Measurements from ENCODE around the gene MTHFD1L.
"Not testable (repeated sequence)": the region's sequence is repeated elsewhere in the genome, so short reads cannot be mapped to it uniquely, and the experiment has no call there.

MTHFD1L gene

DNA sequence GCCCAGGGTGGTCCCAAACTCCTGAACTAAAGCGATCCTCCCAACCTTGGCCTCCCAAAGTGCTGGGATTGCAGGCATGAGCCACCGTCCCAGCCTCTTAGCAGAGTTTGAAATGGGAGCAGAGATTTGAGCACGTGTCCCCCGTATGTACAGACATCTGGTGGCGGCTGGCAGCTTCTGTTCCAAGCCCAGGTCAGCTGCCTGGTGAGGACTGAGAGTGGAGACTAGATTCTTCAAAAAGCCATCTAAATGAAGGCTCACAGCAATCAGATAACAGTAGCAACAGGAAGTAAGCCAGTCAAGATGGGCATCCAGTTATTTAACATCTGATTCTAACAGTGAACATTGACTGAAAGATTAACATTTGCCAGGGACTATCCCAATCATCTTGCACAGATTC is 246.2 kb downstream of the MTHFD1L start:
- peaks cover 8% of the 10 kb centered on the region; the same call in 1 of the 2 replicates for H3K4me1 ChIP-seq (ENCODE audit: control insufficient read depth, insufficient read depth, low read length)
- no peak overlapping the region for H3K9ac ChIP-seq (ENCODE audit: low read depth, low read length)
- no peaks in the 10 kb centered on the region for H3K36me3 ChIP-seq (ENCODE audit: control insufficient read depth, insufficient read depth, low read length)
- no peak overlapping the region for H3K27ac ChIP-seq (ENCODE audit: low read depth, low read length)
- no peaks in the 10 kb centered on the region for H3K27me3 ChIP-seq (ENCODE audit: control insufficient read depth, insufficient read depth, low read length)
- H3K4me3 ChIP-seq (ENCODE audit: low read depth, low read length), result no peak overlapping the region
- H3K9me3 ChIP-seq (ENCODE audit: control insufficient read depth, insufficient read depth, low read length), result no peaks in the 10 kb centered on the region

- Histone ChIP-seq H3K36me3 (ENCODE audit: control insufficient read depth, insufficient read depth, low read length) (no peaks in the 10 kb centered on the region), H3K4me1 (ENCODE audit: control insufficient read depth, insufficient read depth, low read length) (peaks cover 8% of the 10 kb centered on the region; the same call in 1 of the 2 replicates), H3K27me3 (ENCODE audit: control insufficient read depth, insufficient read depth, low read length) (no peaks in the 10 kb centered on the region), H3K9ac (ENCODE audit: low read depth, low read length) (no peak overlapping the region), H3K27ac (ENCODE audit: low read depth, low read length) (no peak overlapping the region), H3K9me3 (ENCODE audit: control insufficient read depth, insufficient read depth, low read length) (no peaks in the 10 kb centered on the region), H3K4me3 (ENCODE audit: low read depth, low read length) (no peak overlapping the region)
These were observed 246.6 kb downstream of the MTHFD1L start for GRCh38 chr6:151112130-151112529.

- not testable (repeated sequence) for H3K9ac ChIP-seq (ENCODE audit: low read depth, low read length); H3K4me1 ChIP-seq (ENCODE audit: control insufficient read depth, insufficient read depth, low read length); H3K9me3 ChIP-seq (ENCODE audit: control insufficient read depth, insufficient read depth, low read length); H3K27me3 ChIP-seq (ENCODE audit: control insufficient read depth, insufficient read depth, low read length); H3K36me3 ChIP-seq (ENCODE audit: control insufficient read depth, insufficient read depth, low read length); H3K27ac ChIP-seq (ENCODE audit: low read depth, low read length); H3K4me3 ChIP-seq (ENCODE audit: low read depth, low read length)
These were observed 247.4 kb downstream of the MTHFD1L start for GRCh38 chr6:151112884-151113283.

- Histone ChIP-seq H3K4me3 (ENCODE audit: low read depth, low read length) (no peak overlapping the region), H3K9ac (ENCODE audit: low read depth, low read length) (no peak overlapping the region), H3K36me3 (ENCODE audit: control insufficient read depth, insufficient read depth, low read length) (no peaks in the 10 kb centered on the region), H3K27ac (ENCODE audit: low read depth, low read length) (no peak overlapping the region), H3K4me1 (ENCODE audit: control insufficient read depth, insufficient read depth, low read length) (0 out of 2 replicates have a peak, but pooled peaks cover under 1% of the 10 kb centered on the region), H3K27me3 (ENCODE audit: control insufficient read depth, insufficient read depth, low read length) (no peaks in the 10 kb centered on the region), H3K9me3 (ENCODE audit: control insufficient read depth, insufficient read depth, low read length) (no peaks in the 10 kb centered on the region)
These were observed 248.1 kb downstream of the MTHFD1L start for GRCh38 chr6:151113641-151114040.

DNA sequence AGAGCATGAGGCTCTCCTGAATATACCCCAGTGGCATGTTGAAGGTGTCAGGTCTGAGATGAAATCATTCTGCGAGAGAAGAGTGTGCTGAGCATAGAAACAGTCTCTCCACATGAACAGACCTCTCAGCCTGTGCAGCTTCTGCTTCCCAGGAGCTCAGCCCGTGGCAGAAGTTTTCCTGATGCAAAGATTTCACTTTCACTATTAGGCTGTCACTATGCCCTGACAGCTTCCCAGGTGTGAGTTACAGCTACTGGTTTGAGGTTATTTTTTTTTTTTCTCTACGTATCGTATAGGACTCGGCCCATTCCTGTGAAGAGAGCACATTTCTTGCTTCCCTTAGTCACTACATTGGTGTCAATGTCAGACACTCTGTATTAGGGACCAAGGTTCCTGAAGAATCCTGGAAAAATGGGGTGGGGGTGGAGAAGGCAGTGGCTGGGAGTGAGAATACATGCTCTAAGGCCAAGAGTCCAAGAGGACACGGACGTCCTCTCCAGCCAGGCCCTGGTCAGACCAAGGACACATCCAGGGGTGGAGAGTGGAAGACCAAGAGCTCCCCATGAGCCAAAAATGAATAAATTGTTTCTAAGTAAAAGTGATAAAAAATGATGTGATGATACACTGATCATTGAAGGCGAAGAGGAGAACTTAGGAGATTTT is 253.1 kb downstream of the MTHFD1L start:
- Histone ChIP-seq H3K4me3 (ENCODE audit: low read depth, low read length) (no peak overlapping the region), H3K36me3 (ENCODE audit: control insufficient read depth, insufficient read depth, low read length) (no peaks in the 10 kb centered on the region), H3K9ac (ENCODE audit: low read depth, low read length) (no peak overlapping the region), H3K4me1 (ENCODE audit: control insufficient read depth, insufficient read depth, low read length) (no peaks in the 10 kb centered on the region), H3K9me3 (ENCODE audit: control insufficient read depth, insufficient read depth, low read length) (no peaks in the 10 kb centered on the region), H3K27ac (ENCODE audit: low read depth, low read length) (no peak overlapping the region), H3K27me3 (ENCODE audit: control insufficient read depth, insufficient read depth, low read length) (no peaks in the 10 kb centered on the region)

DNA sequence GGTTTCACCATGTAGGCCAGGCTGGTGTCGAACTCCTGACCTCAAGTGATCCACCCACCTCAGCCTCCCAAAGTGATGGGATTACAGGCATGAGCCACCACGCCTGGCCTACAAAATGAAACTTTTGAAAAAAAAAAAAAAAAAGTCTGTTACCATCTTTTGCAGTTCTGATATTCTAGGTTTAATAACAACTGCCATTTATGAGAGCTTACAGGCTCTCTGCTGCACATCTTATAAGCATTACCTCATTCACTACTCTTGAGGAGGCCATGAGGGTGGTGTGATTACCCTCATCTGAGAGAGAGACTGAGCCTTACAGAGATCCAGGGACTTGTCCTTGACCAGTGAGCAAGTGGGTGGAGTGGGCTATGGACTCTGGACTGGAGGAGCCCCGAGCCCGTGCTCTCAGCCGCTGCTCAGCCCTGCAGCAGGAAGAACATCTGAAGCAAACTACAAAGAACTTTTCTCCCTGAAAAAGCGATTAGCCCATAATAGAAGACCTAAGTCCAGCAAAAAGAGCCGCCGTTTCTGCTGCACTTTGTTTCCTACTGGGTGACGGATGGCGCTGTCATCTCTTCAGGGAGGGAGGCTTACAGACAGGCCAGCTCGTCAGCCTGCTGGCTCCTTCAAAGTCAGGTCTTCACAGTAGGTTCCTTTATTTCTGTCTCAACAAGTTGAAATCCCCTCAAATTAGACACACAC is 254.5 kb downstream of the MTHFD1L start:
- H3K27me3 ChIP-seq (ENCODE audit: control insufficient read depth, insufficient read depth, low read length), result no peaks in the 10 kb centered on the region
- no peak overlapping the region for H3K4me3 ChIP-seq (ENCODE audit: low read depth, low read length)
- H3K36me3 ChIP-seq (ENCODE audit: control insufficient read depth, insufficient read depth, low read length), result no peaks in the 10 kb centered on the region
- H3K27ac ChIP-seq (ENCODE audit: low read depth, low read length), result no peak overlapping the region
- H3K4me1 ChIP-seq (ENCODE audit: control insufficient read depth, insufficient read depth, low read length), result no peaks in the 10 kb centered on the region
- no peaks in the 10 kb centered on the region for H3K9me3 ChIP-seq (ENCODE audit: control insufficient read depth, insufficient read depth, low read length)
- H3K9ac ChIP-seq (ENCODE audit: low read depth, low read length), result no peak overlapping the region

DNA sequence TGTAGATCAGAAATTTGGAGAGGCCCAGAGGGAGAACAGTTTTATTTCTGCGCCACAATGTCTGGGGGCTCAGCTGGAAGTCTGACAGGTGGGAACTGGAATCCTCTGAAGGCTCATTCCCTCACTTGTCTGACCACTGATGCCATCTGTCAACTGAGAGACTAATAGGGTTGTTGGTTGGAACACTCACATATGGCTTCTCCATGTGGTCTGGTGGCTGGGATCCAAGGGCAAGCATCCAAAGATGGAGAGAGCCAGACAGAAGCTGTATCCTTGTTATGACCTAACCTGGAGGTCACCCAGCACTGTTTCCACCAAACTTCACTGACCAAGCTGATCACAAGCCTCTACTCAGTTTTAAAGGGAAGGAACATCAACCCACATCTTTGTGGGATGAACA is 256.4 kb downstream of the MTHFD1L start:
- Histone ChIP-seq H3K9me3 (ENCODE audit: control insufficient read depth, insufficient read depth, low read length) (no peaks in the 10 kb centered on the region), H3K4me3 (ENCODE audit: low read depth, low read length) (no peak overlapping the region), H3K27ac (ENCODE audit: low read depth, low read length) (no peak overlapping the region), H3K36me3 (ENCODE audit: control insufficient read depth, insufficient read depth, low read length) (no peaks in the 10 kb centered on the region), H3K9ac (ENCODE audit: low read depth, low read length) (no peak overlapping the region), H3K4me1 (ENCODE audit: control insufficient read depth, insufficient read depth, low read length) (no peaks in the 10 kb centered on the region), H3K27me3 (ENCODE audit: control insufficient read depth, insufficient read depth, low read length) (no peaks in the 10 kb centered on the region)

DNA sequence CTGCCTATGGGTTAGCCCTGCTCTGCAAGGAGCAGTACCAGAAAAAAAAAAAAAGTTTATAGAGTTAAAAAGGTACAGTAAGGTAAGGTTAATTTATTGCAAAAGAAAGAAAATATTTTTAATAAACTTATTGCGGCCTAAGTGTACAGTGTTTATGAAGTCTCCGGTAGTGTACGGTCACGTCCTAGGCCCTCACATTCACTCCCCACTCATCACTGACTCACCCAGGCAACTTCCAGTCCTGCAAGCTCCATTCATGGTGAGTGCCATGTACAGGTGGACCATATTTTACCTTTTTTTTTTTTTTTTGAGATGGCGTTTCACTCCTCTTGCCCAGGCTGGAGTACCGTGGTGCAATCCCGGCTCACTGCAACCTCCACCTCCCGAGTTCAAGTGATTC is 258.1 kb downstream of the MTHFD1L start:
- not testable (repeated sequence) for H3K4me3 ChIP-seq (ENCODE audit: low read depth, low read length); H3K36me3 ChIP-seq (ENCODE audit: control insufficient read depth, insufficient read depth, low read length); H3K4me1 ChIP-seq (ENCODE audit: control insufficient read depth, insufficient read depth, low read length); H3K9me3 ChIP-seq (ENCODE audit: control insufficient read depth, insufficient read depth, low read length); H3K27me3 ChIP-seq (ENCODE audit: control insufficient read depth, insufficient read depth, low read length); H3K27ac ChIP-seq (ENCODE audit: low read depth, low read length); H3K9ac ChIP-seq (ENCODE audit: low read depth, low read length)

- H3K9ac ChIP-seq (ENCODE audit: low read depth, low read length); H3K9me3 ChIP-seq (ENCODE audit: control insufficient read depth, insufficient read depth, low read length); H3K4me3 ChIP-seq (ENCODE audit: low read depth, low read length); H3K27ac ChIP-seq (ENCODE audit: low read depth, low read length); H3K36me3 ChIP-seq (ENCODE audit: control insufficient read depth, insufficient read depth, low read length); H3K27me3 ChIP-seq (ENCODE audit: control insufficient read depth, insufficient read depth, low read length): not testable (repeated sequence)
- H3K4me1 ChIP-seq (ENCODE audit: control insufficient read depth, insufficient read depth, low read length), result peaks cover 10% of the 10 kb centered on the region
These were observed 259.7 kb downstream of the MTHFD1L start for GRCh38 chr6:151125242-151125641.

DNA sequence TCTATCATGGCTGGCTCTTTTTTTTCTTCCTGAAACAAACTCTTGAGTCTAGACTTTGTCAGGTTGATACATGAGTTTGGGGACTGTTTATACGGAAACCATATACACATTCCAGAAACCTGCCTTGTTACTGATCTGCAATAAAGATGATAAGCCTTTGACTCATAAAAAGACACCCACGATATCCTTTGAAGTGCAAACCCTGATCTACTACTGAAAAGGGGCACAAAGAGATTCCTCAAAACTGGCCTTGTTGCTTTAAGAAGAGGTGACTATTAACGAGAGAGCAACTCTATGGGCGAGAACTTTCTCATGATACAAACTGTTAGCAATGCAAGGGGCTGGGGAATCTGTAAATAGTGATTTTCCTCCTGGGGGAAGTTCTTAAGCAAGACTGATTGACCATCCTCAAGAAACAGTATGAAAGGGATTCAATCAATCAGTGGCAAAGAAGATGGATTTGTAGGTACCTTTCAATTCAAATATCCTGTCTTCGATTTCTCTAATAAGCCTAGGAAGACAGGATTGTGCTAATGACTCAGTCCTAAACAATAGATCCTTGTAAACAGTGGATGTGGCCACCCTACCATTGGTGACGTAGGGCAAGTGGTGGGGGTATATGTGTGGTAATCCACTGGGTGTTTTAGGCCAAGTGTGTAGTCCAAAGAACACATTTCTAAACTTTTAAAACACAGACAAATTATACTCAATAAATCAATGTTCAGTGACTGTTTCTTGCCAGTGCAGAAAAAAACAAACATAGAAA is 260.3 kb downstream of the MTHFD1L start:
- peaks cover 16% of the 10 kb centered on the region for H3K4me1 ChIP-seq (ENCODE audit: control insufficient read depth, insufficient read depth, low read length)
- not testable (repeated sequence) for H3K27ac ChIP-seq (ENCODE audit: low read depth, low read length); H3K4me3 ChIP-seq (ENCODE audit: low read depth, low read length); H3K27me3 ChIP-seq (ENCODE audit: control insufficient read depth, insufficient read depth, low read length); H3K36me3 ChIP-seq (ENCODE audit: control insufficient read depth, insufficient read depth, low read length); H3K9me3 ChIP-seq (ENCODE audit: control insufficient read depth, insufficient read depth, low read length); H3K9ac ChIP-seq (ENCODE audit: low read depth, low read length)

DNA sequence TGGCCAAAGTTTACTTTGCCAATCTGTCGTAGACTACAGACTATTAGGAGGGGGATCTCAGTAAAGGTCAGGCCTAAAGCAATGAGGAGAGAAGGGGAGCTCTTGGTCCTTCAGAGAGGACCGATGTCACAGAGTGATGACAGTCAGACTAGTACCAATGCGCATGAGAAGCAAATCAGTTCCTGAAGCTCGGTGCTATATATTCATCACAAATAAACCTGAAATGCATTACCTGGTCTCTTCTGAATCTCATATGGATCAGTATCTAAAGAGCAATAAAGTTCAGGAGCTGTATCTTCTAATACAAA is 260.9 kb downstream of the MTHFD1L start:
- H3K4me1 ChIP-seq (ENCODE audit: control insufficient read depth, insufficient read depth, low read length), result peaks cover 16% of the 10 kb centered on the region
- H3K9ac ChIP-seq (ENCODE audit: low read depth, low read length); H3K9me3 ChIP-seq (ENCODE audit: control insufficient read depth, insufficient read depth, low read length); H3K4me3 ChIP-seq (ENCODE audit: low read depth, low read length); H3K27ac ChIP-seq (ENCODE audit: low read depth, low read length); H3K36me3 ChIP-seq (ENCODE audit: control insufficient read depth, insufficient read depth, low read length); H3K27me3 ChIP-seq (ENCODE audit: control insufficient read depth, insufficient read depth, low read length): not testable (repeated sequence)
